K562 (cell line): ENCODE measurements around the gene CREB3L4. TPM values are rescaled to one million over a fixed set of nuclear protein-coding genes. Genes with fewer than 3 reads are reported as not detected.

Experiments used
- ATAC-seq: fragments of 200-7000 bp; cut with Tn5 transposase; 3 replicates; pipeline ENCODE4 v1.9.1; 2020; ENCODE audit warnings: moderate library complexity
- BruUV-seq: library from RNA; stranded (reverse); fragments of 400-500 nt; replicated peaks from 2 replicates; lab custom pipeline; 2021; lab: Mats Ljungman, UMichigan
- CTCF ChIA-PET: fragments of 300-600 bp; formaldehyde crosslinking; extraction: SDS; loops from one replicate; lab custom pipeline; 2021; ENCODE audit warnings: low intra/inter-chr PET ratio; lab: Yijun Ruan, JAX
- POLR2A ChIA-PET: fragments of 300-600, 350-650 bp; sonication (Branson Sonifier 250); formaldehyde crosslinking; extraction: SDS; loops from one replicate; lab custom pipeline; 2021; ENCODE audit warnings: antibody characterized with exemption, inconsistent platforms; lab: Yijun Ruan, JAX
- DNase-seq, 4 experiments: peaks; one replicate each; pipeline versions ENCODE4 v3.0.0 to v3.0.0-alpha.2; 2011 to 2018; ENCODE audit warnings: low spot score in 3 of 4, mixed read lengths in 3 of 4; ENCODE audit errors: extremely low read depth in 1 of 4
- FAIRE-seq: peaks from 2 replicates; lab custom pipeline; 2011; peaks lifted over from hg19 to GRCh38; lab: Jason Lieb, UNC
- H2AFZ ChIP-seq: 2 replicates; pipeline ENCODE4 v1.6.0; 2011; ENCODE audit warnings: low read depth, low read length, control low read depth, inconsistent platforms
- H3K27ac ChIP-seq: fragments of 200-600 bp; 3 replicates; pipeline ENCODE4 v1.8.0; 2011; ENCODE audit warnings: low read depth, mild to moderate bottlenecking, control low read depth, inconsistent platforms, low read length, moderate library complexity, mixed read lengths; ENCODE audit errors: extremely low read depth
- H3K27me3 ChIP-seq, 2 experiments: fragments of 300-600 bp in 1 of 2; 2 replicates in 1 of 2; 3 replicates in 1 of 2; pipeline versions ENCODE4 v1.6.0 to v1.8.0; 2011; ENCODE audit warnings: inconsistent platforms in 2 of 2, low read length in 2 of 2, mild to moderate bottlenecking in 1 of 2, mixed read lengths in 1 of 2, moderate library complexity in 1 of 2; ENCODE audit not compliant: control insufficient read depth in 2 of 2, insufficient read depth in 2 of 2
- H3K36me3 ChIP-seq: fragments of 300-600 bp; 3 replicates; pipeline ENCODE4 v1.8.0; 2011; ENCODE audit warnings: mild to moderate bottlenecking, low read length, inconsistent platforms; ENCODE audit not compliant: control insufficient read depth, insufficient read depth
- H3K4me1 ChIP-seq, 2 experiments: fragments of 200-600 bp in 1 of 2; replicated peaks in 1 of 2; 2 replicates in 1 of 2; 3 replicates in 1 of 2; pipeline versions ENCODE4 v1.5.1 to v1.8.0; 2011; ENCODE audit warnings: inconsistent platforms in 2 of 2, low read length in 2 of 2, mild to moderate bottlenecking in 1 of 2, mixed read lengths in 1 of 2, moderate library complexity in 1 of 2; ENCODE audit not compliant: control insufficient read depth in 2 of 2, insufficient read depth in 2 of 2
- H3K4me2 ChIP-seq: 2 replicates; pipeline ENCODE4 v1.6.1; 2011; ENCODE audit warnings: low read length, control low read depth, inconsistent platforms, mixed read lengths; ENCODE audit not compliant: insufficient read depth
- H3K4me3 ChIP-seq: fragments of 200-600 bp; sonication (generic), shearing (Covaris generic); 2 replicates; pipeline ENCODE4 v1.5.1; 2016; ENCODE audit warnings: control low read depth, inconsistent platforms
- H3K79me2 ChIP-seq: fragments of 200-600 bp; 3 replicates; pipeline ENCODE4 v1.8.0; 2011; ENCODE audit warnings: low read length, inconsistent platforms; ENCODE audit not compliant: control insufficient read depth, insufficient read depth
- H3K9ac ChIP-seq, 2 experiments: 2 replicates each; pipeline versions ENCODE4 v1.6.0 to v1.6.1; 2011; ENCODE audit warnings: low read depth in 2 of 2, low read length in 2 of 2, control low read depth in 1 of 2, inconsistent platforms in 1 of 2, mild to moderate bottlenecking in 1 of 2, mixed read lengths in 1 of 2; ENCODE audit not compliant: insufficient read depth in 1 of 2
- H3K9me1 ChIP-seq: one replicate; pipeline ENCODE4 v1.6.0; 2011; ENCODE audit warnings: inconsistent platforms, mild to moderate bottlenecking, low read length, moderate library complexity; ENCODE audit not compliant: control insufficient read depth, insufficient read depth
- H3K9me3 ChIP-seq: replicated peaks from 2 replicates; pipeline ENCODE4 v1.5.1; 2011; ENCODE audit warnings: low read depth, low read length, inconsistent platforms; ENCODE audit not compliant: control insufficient read depth, insufficient read depth
- H4K20me1 ChIP-seq: replicated peaks from 2 replicates; pipeline ENCODE4 v1.6.1; 2011; ENCODE audit warnings: low read length, inconsistent platforms, mixed read lengths; ENCODE audit not compliant: control insufficient read depth, insufficient read depth
- AFF4 ChIP-seq: sonication (generic); formaldehyde crosslinking; IDR thresholded peaks from 2 replicates; pipeline ENCODE4 v1.8.0; 2023; ENCODE audit warnings: mild to moderate bottlenecking, missing genetic modification reagents
- CTBP1 ChIP-seq: fragments of 450-650 bp; IDR thresholded peaks from 2 replicates; pipeline ENCODE4 v1.6.1; 2016; ENCODE audit warnings: borderline replicate concordance
- KAT7 ChIP-seq: sonication (generic); formaldehyde crosslinking; IDR thresholded peaks from 2 replicates; pipeline ENCODE4 v1.8.0; 2022; ENCODE audit warnings: missing genetic modification reagents, mild to moderate bottlenecking, borderline replicate concordance
- MLX ChIP-seq, 2 experiments: fragments of 450-650 bp in 1 of 2; sonication (generic) in 1 of 2; formaldehyde crosslinking; conservative IDR thresholded peaks; 2 replicates each; pipeline versions ENCODE4 v1.4.0 to v1.8.1; 2020 to 2022; ENCODE audit warnings: mild to moderate bottlenecking in 1 of 2, missing genetic modification reagents in 1 of 2
- NEUROD1 ChIP-seq: fragments of 150-350 bp; IDR thresholded peaks from 2 replicates; pipeline ENCODE4 v1.6.1; 2014; ENCODE audit warnings: borderline replicate concordance, low read length, low read depth; ENCODE audit not compliant: partially characterized antibody
- SMARCA5 ChIP-seq: fragments of 450-650 bp; IDR thresholded peaks from 2 replicates; pipeline ENCODE4 v1.6.1; 2016
- TEAD1 ChIP-seq, 2 experiments: fragments of 450-650 bp in 1 of 2; sonication (generic) in 1 of 2; formaldehyde crosslinking; IDR thresholded peaks; 2 replicates each; pipeline versions ENCODE4 v1.4.0 to v1.8.0; 2020 to 2022; ENCODE audit warnings: mild to moderate bottlenecking in 2 of 2, missing genetic modification reagents in 1 of 2
- WGBS: fragments of 100-300 bp; shearing (Covaris generic); methylation state at CpG from one replicate; pipeline ENCODE4 v1.1.6; 2016; ENCODE audit warnings: low coverage, mixed read lengths; ENCODE audit not compliant: insufficient coverage; ENCODE audit errors: missing lambda C conversion rate; 5-methylcytosine and 5-hydroxymethylcytosine counted together
- in situ Hi-C: fragments of 300-500 bp; cut with MboI; formaldehyde crosslinking; loops from 4 replicates; pipeline ENCODE4 v1.15.0; 2018; ENCODE audit warnings: inconsistent platforms, mixed read lengths
- intact Hi-C: fragments of 100-400 bp; cut with micrococcal nuclease; formaldehyde crosslinking; loops from 2 replicates; pipeline ENCODE4 v1.14.2; 2022
- polyA plus RNA-seq, 8 experiments: library from polyadenylated mRNA; depleted of rRNA in 4 of 8; stranded (reverse) in 5 of 8; unstranded in 3 of 8; fragments of >200 nt; fragmentation: Nextera tagmentation in 2 of 8; fragmentation: Illumina TruSeq in 1 of 8; extraction: Ambion mirVana in 2 of 8; extraction: Trizol in 1 of 8; gene quantifications; 2 replicates each; pipeline versions ENCODE4 v1.2.1 to v1.2.3, GENCODE V29; 2011 to 2014; ENCODE audit warnings: inconsistent platforms in 1 of 8, missing spikeins in 1 of 8
- total RNA-seq, 7 experiments: library from RNA; depleted of rRNA in 6 of 7; stranded (reverse); fragments of >200 nt in 6 of 7; fragmentation: Illumina TruSeq in 2 of 7; extraction: Trizol in 2 of 7; gene quantifications; 2 replicates each; pipeline versions ENCODE4 v1.2.1 to v1.2.3, GENCODE V29; 2011 to 2021; ENCODE audit warnings: low replicate concordance in 1 of 7
- TF ChIP-seq, protein P1 (sequence below): fragments of 250-450 bp; sonication (Bioruptor Pico); IDR thresholded peaks from 2 replicates; pipeline ENCODE4 v1.8.0; 2022; ENCODE audit warnings: inconsistent platforms

The CREB3L4 gene
- total and polyA plus RNA-seq, 9 of the 15 experiments (the other 6 are each of a cell fraction or from before 2014, with no cell fraction given): 9.9 to 18.6 (median 13.9) TPM

- 0 out of 2 replicates have a peak, but pooled peaks have one; percentile 1 for TF ChIP-seq AFF4
- 0 out of 2 replicates have a peak, but pooled peaks have one; percentile 10 for TF ChIP-seq KAT7 (CRISPR knock-in tag)
- TF ChIP-seq TEAD1 (CRISPR knock-in tag; IDR thresholded peaks at IDR 0.05): no peak
- TF ChIP-seq, all 486 proteins: peak for 3
Measured at GRCh38 chr1:153956997-153957715, 10.5 kb upstream of the CREB3L4 start (continued).

DNA sequence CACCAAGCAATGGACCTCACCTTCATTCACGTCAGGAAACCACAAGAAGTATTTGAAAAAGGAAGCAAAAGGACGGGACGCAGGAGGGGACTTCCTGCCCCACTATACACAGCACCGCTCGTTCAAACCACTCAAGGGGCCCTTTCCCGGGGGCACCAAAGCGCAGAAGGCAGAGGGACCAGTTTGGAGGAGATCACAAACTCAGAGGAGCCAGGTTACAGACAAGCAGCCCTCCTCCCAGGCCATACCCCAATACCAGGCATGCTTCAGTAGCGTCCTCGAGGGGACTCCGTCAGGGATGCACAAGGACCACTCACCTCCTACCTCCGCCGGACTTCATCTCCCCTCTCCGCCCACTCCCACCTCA is 10.0 kb upstream of the CREB3L4 start:
- peak; percentile 61 for FAIRE-seq
- TF ChIP-seq SMARCA5 (no peak), MLX (CRISPR knock-in tag; conservative IDR thresholded peaks at IDR 0.05) (no peak), NEUROD1 (no peak), CTBP1 (no peak)
- TF ChIP-seq, protein P1, sequence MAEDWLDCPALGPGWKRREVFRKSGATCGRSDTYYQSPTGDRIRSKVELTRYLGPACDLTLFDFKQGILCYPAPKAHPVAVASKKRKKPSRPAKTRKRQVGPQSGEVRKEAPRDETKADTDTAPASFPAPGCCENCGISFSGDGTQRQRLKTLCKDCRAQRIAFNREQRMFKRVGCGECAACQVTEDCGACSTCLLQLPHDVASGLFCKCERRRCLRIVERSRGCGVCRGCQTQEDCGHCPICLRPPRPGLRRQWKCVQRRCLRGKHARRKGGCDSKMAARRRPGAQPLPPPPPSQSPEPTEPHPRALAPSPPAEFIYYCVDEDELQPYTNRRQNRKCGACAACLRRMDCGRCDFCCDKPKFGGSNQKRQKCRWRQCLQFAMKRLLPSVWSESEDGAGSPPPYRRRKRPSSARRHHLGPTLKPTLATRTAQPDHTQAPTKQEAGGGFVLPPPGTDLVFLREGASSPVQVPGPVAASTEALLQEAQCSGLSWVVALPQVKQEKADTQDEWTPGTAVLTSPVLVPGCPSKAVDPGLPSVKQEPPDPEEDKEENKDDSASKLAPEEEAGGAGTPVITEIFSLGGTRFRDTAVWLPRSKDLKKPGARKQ: no peak

More for the DNA sequence above, 10.0 kb upstream of the CREB3L4 start:
- peak overlapping the region; percentile 90 for H3K4me2 ChIP-seq
- peak overlapping the region; percentile 92 for H2AFZ ChIP-seq
- H3K9me3 ChIP-seq: no peaks in the 10 kb centered on the region
- H3K4me1 ChIP-seq: peaks cover 27 to 33% of the 10 kb centered on the region in 2 experiments
- peak overlapping the region; percentile 83 for H3K27ac ChIP-seq
- CTCF ChIA-PET: no interaction called here
- no peaks in the 10 kb centered on the region for H3K27me3 ChIP-seq
- DNase-seq: no peak
- H3K9me1 ChIP-seq: no peaks in the 10 kb centered on the region
- POLR2A ChIA-PET: interaction anchor here (0.7 to 4.9 kb wide), 6 partner anchors 10 to 33 kb away, joined by 3 to 39 read pairs (median 14); partner anchors contain the start of genes CREB3L4, DENND4B, JTB and RPS27
- in situ Hi-C loops (no loop called here), intact Hi-C loops (no loop called here)
- H3K4me3 ChIP-seq: peak overlapping the region; percentile 94
- 0% methylated on average over 13 of the region's 13 CpGs for WGBS
- peaks cover 55% of the 10 kb centered on the region for H3K79me2 ChIP-seq
- BruUV-seq: no TSS peak
- ATAC-seq: peak; percentile 23
- peaks cover 9% of the 10 kb centered on the region; the same call in 1 of the 2 replicates for H4K20me1 ChIP-seq
- H3K9ac ChIP-seq: peak overlapping the region; percentile 83 to 94
- peaks cover 43% of the 10 kb centered on the region for H3K36me3 ChIP-seq
